ENCODE measurements around the gene INF2.

GRCh38 chr14:104651876-104652260 is 37.5 kb upstream of the INF2 start:
- no peak for TF ChIP-seq POLR2A (IDR thresholded peaks at IDR 0.05)
- TF ChIP-seq CTCF (IDR thresholded peaks at IDR 0.05) = no peak
- TF ChIP-seq POLR2AphosphoS5 (IDR thresholded peaks at IDR 0.05) = no peak

Data from upper lobe of left lung (tissue), 4 donors.